ENCODE data around the gene EN2. TPM values are rescaled to one million over a fixed set of nuclear protein-coding genes. Genes with fewer than 3 reads are reported as not detected.

Gene EN2
- total RNA-seq, 1 experiment from 2014 or later: not detected

DNA sequence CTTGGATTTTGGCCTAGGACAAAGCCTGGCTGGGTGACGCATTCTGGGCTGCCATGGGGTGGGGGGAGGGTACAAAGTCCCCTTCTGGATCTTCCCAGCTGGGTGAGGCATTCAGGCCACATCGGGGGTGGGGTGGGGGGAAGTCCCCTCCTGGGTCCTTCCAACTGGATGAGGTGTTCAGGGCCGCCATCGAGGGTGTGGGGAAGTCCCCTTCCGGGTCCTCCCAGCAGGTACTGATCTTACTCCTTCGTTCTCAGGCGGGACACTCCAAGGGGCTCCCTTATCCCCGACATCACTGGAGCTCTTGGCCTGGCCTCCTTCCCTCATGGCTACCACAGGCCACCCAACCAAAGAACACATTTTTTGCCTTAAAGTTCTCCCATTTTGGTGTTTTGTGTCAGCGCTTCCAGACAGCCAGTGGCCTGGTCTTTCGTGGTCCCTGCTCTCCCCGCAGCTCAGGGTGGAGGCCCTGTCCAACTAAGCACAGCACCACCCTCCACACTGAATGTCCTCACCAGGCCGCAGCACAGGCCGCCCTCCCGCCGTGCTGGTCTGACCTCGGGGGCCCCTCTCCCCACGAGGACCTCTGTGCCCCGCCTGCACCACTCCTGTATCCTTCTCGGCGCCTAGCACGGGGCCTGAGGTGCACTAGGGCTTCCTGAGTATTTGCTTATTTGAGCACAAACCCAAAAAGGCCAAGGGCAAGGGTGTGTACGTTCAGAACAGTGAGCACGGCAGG, 38.5 kb downstream of the EN2 start:
- POLR2A ChIA-PET: no interaction called here
- peaks cover 65% of the 10 kb centered on the region for H3K27me3 Mint-ChIP-seq (ENCODE audit: insufficient read depth, unreplicated experiment)

GRCh38 chr7:155497149-155497901, 39.4 kb downstream of the EN2 start:
- TF ChIP-seq CTCF (IDR thresholded peaks at IDR 0.05; ENCODE audit: unreplicated experiment): no peak
- intact Hi-C loops (cut with micrococcal nuclease): no loop called here
- Mint-ChIP-seq H3K27me3 (ENCODE audit: insufficient read depth, unreplicated experiment) (peaks cover 65% of the 10 kb centered on the region), H3K4me1 (ENCODE audit: insufficient read depth, unreplicated experiment) (no peaks in the 10 kb centered on the region), H3K27ac (ENCODE audit: low read depth, unreplicated experiment) (no peak overlapping the region), H3K4me3 (ENCODE audit: unreplicated experiment) (no peak overlapping the region), H3K36me3 (ENCODE audit: insufficient read depth, unreplicated experiment) (no peaks in the 10 kb centered on the region), H3K9me3 (ENCODE audit: unreplicated experiment) (no peaks in the 10 kb centered on the region)
- ChIA-PET CTCF (interaction anchor here (0.6 kb wide), 1 partner anchor 51 kb away, joined by 3 read pairs; no protein-coding TSS in a partner anchor), POLR2A (no interaction called here)
- no TSS peak for BruUV-seq (replicated peaks)
- DNase-seq (ENCODE audit: unreplicated experiment): no peak

More for the DNA sequence above, 38.5 kb downstream of the EN2 start:
- H3K4me1 Mint-ChIP-seq (ENCODE audit: insufficient read depth, unreplicated experiment): no peaks in the 10 kb centered on the region
- no peak overlapping the region for H3K4me3 Mint-ChIP-seq (ENCODE audit: unreplicated experiment)
- CTCF ChIA-PET: interaction anchor here (0.6 to 1.1 kb wide), 2 partner anchors 50 to 103 kb away, joined by 3 read pairs; no protein-coding TSS in a partner anchor
- H3K36me3 Mint-ChIP-seq (ENCODE audit: insufficient read depth, unreplicated experiment): no peaks in the 10 kb centered on the region
- intact Hi-C loops (cut with micrococcal nuclease): no loop called here
- H3K9me3 Mint-ChIP-seq (ENCODE audit: unreplicated experiment): no peaks in the 10 kb centered on the region
- TF ChIP-seq CTCF (IDR thresholded peaks at IDR 0.05; ENCODE audit: unreplicated experiment): no peak
- H3K27ac Mint-ChIP-seq (ENCODE audit: low read depth, unreplicated experiment): no peak overlapping the region
- BruUV-seq (replicated peaks): no TSS peak
- no peak for DNase-seq (ENCODE audit: unreplicated experiment)

DNA sequence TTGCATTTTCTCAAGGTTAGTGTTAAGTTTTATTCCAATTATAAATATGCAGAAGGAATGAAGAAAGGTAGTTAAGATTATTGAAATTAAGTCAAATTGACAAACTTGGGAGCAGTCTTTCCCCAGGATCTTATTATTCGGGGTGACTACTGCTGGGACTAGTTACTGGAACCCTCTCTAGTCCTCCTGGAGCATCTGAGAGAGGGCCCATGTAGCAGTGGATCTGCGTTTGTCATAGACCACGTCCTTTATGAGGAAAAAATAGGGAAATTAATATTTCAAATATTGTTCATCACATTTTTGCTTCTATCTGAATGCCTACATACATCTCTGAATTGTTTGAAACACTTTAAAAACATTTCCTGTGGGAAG, 47.5 kb downstream of the EN2 start:
- intact Hi-C loops (cut with micrococcal nuclease): loop anchor here (10.0 kb wide), 1 partner anchor 121 kb away; no protein-coding TSS in a partner anchor
- CTCF ChIA-PET: interaction anchor here (0.6 to 0.8 kb wide), 3 partner anchors 36 to 126 kb away, joined by 3 to 4 read pairs (median 3); no protein-coding TSS in a partner anchor
- H3K27ac Mint-ChIP-seq (ENCODE audit: low read depth, unreplicated experiment): no peak overlapping the region
- peaks cover 6% of the 10 kb centered on the region for H3K4me1 Mint-ChIP-seq (ENCODE audit: insufficient read depth, unreplicated experiment)
- H3K9me3 Mint-ChIP-seq (ENCODE audit: unreplicated experiment): no peaks in the 10 kb centered on the region
- H3K4me3 Mint-ChIP-seq (ENCODE audit: unreplicated experiment): no peak overlapping the region
- POLR2A ChIA-PET: no interaction called here
- H3K36me3 Mint-ChIP-seq (ENCODE audit: insufficient read depth, unreplicated experiment): no peaks in the 10 kb centered on the region
- H3K27me3 Mint-ChIP-seq (ENCODE audit: insufficient read depth, unreplicated experiment): peaks cover 100% of the 10 kb centered on the region
- DNase-seq (ENCODE audit: unreplicated experiment): no peak
- no peak for TF ChIP-seq CTCF (IDR thresholded peaks at IDR 0.05; ENCODE audit: unreplicated experiment)
- no TSS peak for BruUV-seq (replicated peaks)

DNA sequence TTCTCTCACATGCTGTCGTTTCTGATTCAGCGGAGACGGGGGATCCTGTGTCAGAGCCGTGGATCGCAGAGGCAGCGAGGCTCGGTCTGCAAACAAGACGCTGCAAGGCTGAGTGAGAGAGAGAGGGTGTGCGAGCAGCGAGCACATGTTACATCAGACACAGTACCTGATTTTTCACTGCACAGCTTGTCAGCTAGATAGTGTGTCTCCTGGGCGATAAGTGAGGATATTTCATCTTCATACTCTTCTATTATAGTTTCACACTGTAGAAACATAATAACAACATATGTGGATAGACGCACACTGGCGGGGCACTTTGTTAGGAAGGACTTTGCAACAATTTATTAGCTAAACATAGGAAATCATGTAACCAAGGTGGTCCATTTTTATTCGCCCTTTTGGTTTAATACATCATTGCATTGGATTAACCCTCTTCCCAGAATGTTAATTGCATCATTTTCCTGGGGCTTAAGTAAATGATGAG, 49.0 kb downstream of the EN2 start:
- Mint-ChIP-seq H3K4me3 (ENCODE audit: unreplicated experiment) (peak overlapping the region; percentile 21), H3K36me3 (ENCODE audit: insufficient read depth, unreplicated experiment) (no peaks in the 10 kb centered on the region), H3K4me1 (ENCODE audit: insufficient read depth, unreplicated experiment) (peaks cover 6% of the 10 kb centered on the region)

More for the DNA sequence above, 49.0 kb downstream of the EN2 start:
- no peaks in the 10 kb centered on the region for H3K9me3 Mint-ChIP-seq (ENCODE audit: unreplicated experiment)
- intact Hi-C loops (cut with micrococcal nuclease): loop anchor here (10.0 kb wide), 1 partner anchor 122 kb away; no protein-coding TSS in a partner anchor
- H3K27ac Mint-ChIP-seq (ENCODE audit: low read depth, unreplicated experiment): no peak overlapping the region
- no TSS peak for BruUV-seq (replicated peaks)
- POLR2A ChIA-PET: interaction anchor here (0.6 to 0.7 kb wide), 2 partner anchors 31 to 510 kb away, joined by 3 read pairs; no protein-coding TSS in a partner anchor
- TF ChIP-seq CTCF (IDR thresholded peaks at IDR 0.05; ENCODE audit: unreplicated experiment): no peak
- CTCF ChIA-PET: interaction anchor here (0.7 to 1.0 kb wide), 2 partner anchors 38 to 70 kb away, joined by 3 to 4 read pairs; no protein-coding TSS in a partner anchor
- H3K27me3 Mint-ChIP-seq (ENCODE audit: insufficient read depth, unreplicated experiment): peaks cover 100% of the 10 kb centered on the region
- no peak for DNase-seq (ENCODE audit: unreplicated experiment)
